Common myeloid progenitor, CD34-positive (primary cell): Measurements from ENCODE around the gene RSPO1.

Experiments
- CTCF ChIA-PET: fragments of 350-600 bp; sonication (Branson Sonifier 250); formaldehyde crosslinking; loops from one replicate; lab custom pipeline; 2021; ENCODE audit warnings: antibody characterized with exemption; lab: Charles Lee
- POLR2A ChIA-PET: fragments of 350-600 bp; sonication (Branson Sonifier 250); formaldehyde crosslinking; loops from one replicate; lab custom pipeline; 2021; ENCODE audit warnings: antibody characterized with exemption; lab: Charles Lee
- DNase-seq, 3 donors: peaks; one replicate each; pipeline versions ENCODE4 v3.0.0 to v3.0.0-alpha.2; 2013
- H3K27ac ChIP-seq, 2 experiments: 1 replicate in 1 of 2; 2 replicates in 1 of 2; pipeline ENCODE4 v1.7.0; 2013; ENCODE audit warnings: inconsistent platforms in 2 of 2, low read length in 2 of 2, mild to moderate bottlenecking in 2 of 2, low read depth in 1 of 2, moderate library complexity in 1 of 2; ENCODE audit not compliant: severe bottlenecking in 2 of 2, insufficient read depth in 1 of 2, poor library complexity in 1 of 2
- H3K27me3 ChIP-seq, 5 experiments: replicated peaks in 2 of 5; 1 replicate in 3 of 5; 2 replicates in 2 of 5; pipeline versions ENCODE4 v1.6.1 to v1.7.0; 2013; ENCODE audit warnings: low read length in 4 of 5, mild to moderate bottlenecking in 2 of 5, moderate library complexity in 2 of 5, inconsistent platforms in 1 of 5; ENCODE audit not compliant: insufficient read depth in 5 of 5, control insufficient read depth in 4 of 5
- H3K36me3 ChIP-seq, 4 experiments: 1 replicate in 2 of 4; 2 replicates in 2 of 4; pipeline versions ENCODE4 v1.6.1 to v1.7.0; 2013; ENCODE audit warnings: low read length in 3 of 4, control low read depth in 1 of 4, mild to moderate bottlenecking in 1 of 4; ENCODE audit not compliant: control insufficient read depth in 4 of 4, insufficient read depth in 4 of 4
- H3K4me1 ChIP-seq, 4 experiments: 1 replicate in 3 of 4; 2 replicates in 1 of 4; pipeline versions ENCODE4 v1.6.1 to v1.7.1; 2013; ENCODE audit warnings: low read length in 3 of 4, mild to moderate bottlenecking in 3 of 4, control low read depth in 1 of 4, inconsistent platforms in 1 of 4, moderate library complexity in 1 of 4; ENCODE audit not compliant: control insufficient read depth in 4 of 4, insufficient read depth in 4 of 4; ENCODE audit errors: control extremely low read depth in 1 of 4
- H3K4me3 ChIP-seq, 7 experiments: 1 replicate in 4 of 7; 2 replicates in 3 of 7; pipeline versions ENCODE4 v1.5.1 to v1.7.0; 2013; ENCODE audit warnings: mild to moderate bottlenecking in 7 of 7, low read length in 6 of 7, moderate library complexity in 6 of 7, inconsistent platforms in 2 of 7, low read depth in 2 of 7, control low read depth in 1 of 7; ENCODE audit not compliant: insufficient read depth in 4 of 7, control insufficient read depth in 1 of 7; ENCODE audit errors: extremely low read depth in 1 of 7
- H3K9me3 ChIP-seq, 5 experiments: 1 replicate in 4 of 5; 2 replicates in 1 of 5; pipeline versions ENCODE4 v1.6.1 to v1.7.1; 2013; ENCODE audit warnings: low read length in 4 of 5, mild to moderate bottlenecking in 2 of 5, inconsistent platforms in 1 of 5, low read depth in 1 of 5, moderate library complexity in 1 of 5; ENCODE audit not compliant: control insufficient read depth in 4 of 5, insufficient read depth in 2 of 5; ENCODE audit errors: control extremely low read depth in 1 of 5
- WGBS: methylation state at CpG from one replicate; pipeline ENCODE4 v1.1.5; 2013; ENCODE audit not compliant: insufficient coverage; 5-methylcytosine and 5-hydroxymethylcytosine counted together

RSPO1 gene

GRCh38 chr1:37650721-37651120 lies 16.0 kb upstream of the RSPO1 start:
- WGBS = 80% methylated on average over 5 of the region's 5 CpGs
- POLR2A ChIA-PET = no interaction called here
- Histone ChIP-seq H3K4me3 (no peak overlapping the region), H3K4me1 (no peaks in the 10 kb centered on the region), H3K9me3 (no peaks in the 10 kb centered on the region), H3K36me3 (no peaks in the 10 kb centered on the region), H3K27ac (no peak overlapping the region), H3K27me3 (peaks cover 0 to 9% (median 0%) of the 10 kb centered on the region in 5 experiments)
- DNase-seq = no peak
- CTCF ChIA-PET = no interaction called here

DNA sequence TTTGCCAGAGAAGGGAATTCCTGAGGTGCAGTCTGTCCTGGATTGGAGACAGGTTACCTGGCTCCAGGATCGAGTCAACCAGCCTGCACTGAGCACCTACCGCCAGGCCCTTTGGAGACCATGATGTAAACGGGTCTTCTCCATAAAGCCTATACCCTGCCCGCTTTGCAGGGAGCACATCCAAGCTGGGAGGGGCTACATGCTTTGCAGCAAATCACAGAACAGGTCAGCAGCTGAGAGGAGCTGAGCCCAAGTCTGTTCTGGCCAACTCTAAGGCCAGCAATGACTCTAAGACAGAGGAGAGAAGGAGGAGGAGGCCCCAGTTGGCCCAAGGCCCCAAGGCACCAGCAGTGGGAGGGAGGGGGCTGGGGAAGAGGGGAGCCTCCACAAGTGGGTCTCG lies 15.5 kb upstream of the RSPO1 start:
- H3K4me3 ChIP-seq = no peak overlapping the region
- H3K9me3 ChIP-seq = no peaks in the 10 kb centered on the region
- H3K27ac ChIP-seq = no peak overlapping the region
- ChIA-PET POLR2A (no interaction called here), CTCF (interaction anchor here (1.1 kb wide), 1 partner anchor 31 kb away, joined by 3 read pairs; no protein-coding TSS in a partner anchor)
- no peaks in the 10 kb centered on the region for H3K36me3 ChIP-seq
- DNase-seq = no peak
- H3K4me1 ChIP-seq = no peaks in the 10 kb centered on the region
- 90% methylated on average over 3 of the region's 5 CpGs for WGBS
- H3K27me3 ChIP-seq = peaks cover 0 to 10% (median 0%) of the 10 kb centered on the region in 5 experiments

- no peak for DNase-seq
- ChIA-PET CTCF (no interaction called here), POLR2A (no interaction called here)
- peaks cover 0 to 8% (median under 1%) of the 10 kb centered on the region in 5 experiments for H3K9me3 ChIP-seq
- peaks cover 0 to 33% (median 9%) of the 10 kb centered on the region in 5 experiments for H3K27me3 ChIP-seq
- H3K36me3 ChIP-seq = no peaks in the 10 kb centered on the region
- no peaks in the 10 kb centered on the region for H3K4me1 ChIP-seq
- 93% methylated on average over 6 of the region's 7 CpGs for WGBS
- no peak overlapping the region for H3K4me3 ChIP-seq
- H3K27ac ChIP-seq = no peak overlapping the region
Observed at GRCh38 chr1:37647281-37647680, 12.6 kb upstream of the RSPO1 start.

DNA sequence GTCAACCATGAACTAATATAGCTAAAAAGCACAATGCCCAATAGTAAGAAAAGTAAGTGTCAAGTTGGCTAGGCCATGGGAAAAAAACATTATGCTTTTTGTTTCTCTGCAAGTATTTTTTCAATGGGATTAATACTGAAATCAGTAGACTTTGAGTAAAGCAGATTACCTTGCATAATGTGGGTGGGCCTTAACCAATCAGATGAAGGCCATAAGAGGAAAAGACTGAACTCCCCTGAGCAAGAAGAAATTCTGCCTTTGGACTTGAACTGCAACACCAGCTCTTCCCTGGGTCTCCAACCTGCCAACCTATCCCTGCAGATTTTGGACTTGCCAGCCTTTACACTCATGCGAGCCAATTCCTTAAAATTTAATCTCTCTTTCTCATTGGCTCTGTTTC lies 6.4 kb upstream of the RSPO1 start:
- POLR2A ChIA-PET = no interaction called here
- no peak overlapping the region for H3K4me3 ChIP-seq
- peaks cover 11 to 77% (median 21%) of the 10 kb centered on the region in 5 experiments for H3K27me3 ChIP-seq
- no peak overlapping the region for H3K27ac ChIP-seq
- CTCF ChIA-PET = interaction anchor here (1.3 kb wide), 1 partner anchor 38 kb away, joined by 3 read pairs; no protein-coding TSS in a partner anchor
- peaks cover 0 to 1% (median 0%) of the 10 kb centered on the region in 4 experiments for H3K4me1 ChIP-seq
- WGBS = 100% methylated on average over 1 of the region's 1 CpG
- no peak for DNase-seq
- H3K36me3 ChIP-seq = no peaks in the 10 kb centered on the region
- H3K9me3 ChIP-seq = peaks cover 0 to 24% (median 9%) of the 10 kb centered on the region in 5 experiments

DNA sequence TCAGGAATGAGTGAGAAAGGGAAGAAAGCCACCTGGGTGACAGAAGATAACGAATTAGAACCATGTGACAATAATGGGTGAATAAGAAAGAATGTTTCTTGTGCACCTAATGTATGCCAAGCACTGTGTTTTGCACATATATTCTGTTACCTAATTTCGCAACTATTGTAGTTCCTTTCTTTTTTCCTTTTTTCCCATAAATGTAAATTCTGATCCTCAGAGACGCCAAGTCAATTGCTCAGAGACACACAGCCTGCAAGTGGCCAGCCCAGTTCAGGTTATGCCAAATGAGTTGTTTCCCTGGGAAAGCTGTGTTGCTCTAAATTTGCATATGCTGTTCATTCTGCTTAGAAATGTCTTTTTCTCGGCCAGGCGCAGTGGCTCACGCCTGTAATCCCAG lies 1.7 kb upstream of the RSPO1 start:
- Histone ChIP-seq H3K9me3 (peaks cover 0 to 9% (median 1%) of the 10 kb centered on the region in 5 experiments), H3K4me3 (no peak overlapping the region), H3K36me3 (no peaks in the 10 kb centered on the region), H3K4me1 (peaks cover 0 to 11% (median 5%) of the 10 kb centered on the region in 4 experiments), H3K27me3 (peaks cover 11 to 94% (median 54%) of the 10 kb centered on the region in 5 experiments), H3K27ac (no peak overlapping the region)
- POLR2A ChIA-PET = no interaction called here
- no peak for DNase-seq
- CTCF ChIA-PET = no interaction called here
- 74% methylated on average over 6 of the region's 6 CpGs for WGBS

DNA sequence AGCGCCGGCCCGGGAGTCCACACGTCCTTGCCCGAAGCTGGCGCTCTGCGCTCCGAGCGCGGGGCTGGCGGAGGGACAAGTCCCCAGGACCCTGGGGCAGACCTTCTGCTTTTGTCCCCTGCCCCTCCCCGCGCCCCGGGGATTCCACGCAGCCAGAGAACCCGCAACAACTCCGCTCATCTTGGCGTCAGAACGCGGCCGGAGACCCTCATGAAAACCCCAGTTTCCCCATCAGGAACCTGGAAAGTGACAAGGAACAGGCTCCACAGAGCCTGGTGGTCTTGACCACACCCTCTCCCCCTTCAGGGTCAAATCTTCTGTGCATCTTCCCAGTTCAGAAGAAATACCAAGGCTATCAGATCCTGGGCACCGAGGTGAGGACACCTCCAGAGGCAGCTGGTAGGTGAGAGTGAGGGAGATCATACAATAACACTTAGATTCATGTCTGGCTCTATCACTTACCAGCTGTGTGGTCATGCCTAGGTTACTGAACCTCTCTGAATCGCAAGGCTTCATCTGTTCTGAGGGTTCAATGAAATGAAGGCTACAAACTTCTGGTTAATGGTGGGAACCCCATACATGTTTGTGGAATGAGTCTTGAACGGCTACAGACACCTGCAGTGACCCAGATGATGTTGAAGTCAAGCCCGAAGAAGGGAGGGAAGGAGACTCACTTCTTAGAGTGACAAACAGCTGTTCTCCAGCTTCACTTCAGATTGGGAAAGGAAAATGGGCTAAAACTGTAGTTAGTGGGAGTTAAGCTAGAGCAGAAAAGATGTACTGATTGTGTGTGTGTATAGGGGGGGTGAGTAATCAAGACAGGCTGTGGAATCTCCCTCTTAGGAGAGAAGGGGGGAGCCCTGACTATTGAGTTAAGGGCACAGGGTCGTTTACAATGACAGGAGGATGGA lies 555 bp upstream of the RSPO1 start:
- Histone ChIP-seq H3K27me3 (peaks cover 13 to 96% (median 60%) of the 10 kb centered on the region in 5 experiments), H3K36me3 (no peaks in the 10 kb centered on the region), H3K4me3 (no peak overlapping the region), H3K9me3 (no peaks in the 10 kb centered on the region), H3K4me1 (peaks cover 0 to 11% (median 5%) of the 10 kb centered on the region in 4 experiments), H3K27ac (no peak overlapping the region)
- ChIA-PET CTCF (interaction anchor here (1.4 kb wide), 1 partner anchor 47 kb away, joined by 3 read pairs; no protein-coding TSS in a partner anchor), POLR2A (no interaction called here)
- DNase-seq = no peak
- WGBS = 11% methylated on average over 25 of the region's 26 CpGs

DNA sequence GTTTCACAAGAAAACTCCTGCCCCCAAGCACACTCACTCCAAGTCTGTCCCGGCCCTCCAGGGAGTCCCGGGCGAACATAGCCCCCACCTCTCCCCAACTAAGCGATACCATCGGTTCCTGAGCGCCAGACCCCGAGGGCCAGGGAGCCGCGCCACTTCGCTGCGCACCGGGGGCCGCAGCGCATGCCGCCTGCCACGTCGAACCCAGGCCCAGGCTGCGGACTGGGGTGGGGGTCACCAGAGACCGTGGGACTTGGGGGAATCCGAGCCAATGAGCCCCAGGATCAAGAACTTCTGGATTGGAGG lies 801 bp downstream of the RSPO1 start:
- 6% methylated on average over 15 of the region's 20 CpGs for WGBS
- DNase-seq = peak in 1 of 3 donors; percentile 4
- Histone ChIP-seq H3K36me3 (no peaks in the 10 kb centered on the region), H3K4me3 (no peak overlapping the region), H3K9me3 (no peaks in the 10 kb centered on the region), H3K27ac (no peak overlapping the region), H3K4me1 (peaks cover 0 to 11% (median 5%) of the 10 kb centered on the region in 4 experiments), H3K27me3 (peaks cover 13 to 100% (median 60%) of the 10 kb centered on the region in 5 experiments)
- ChIA-PET CTCF (interaction anchor here (1.4 kb wide), 1 partner anchor 49 kb away, joined by 3 read pairs; no protein-coding TSS in a partner anchor), POLR2A (no interaction called here)
